ENCODE results near the gene SCTR.

The SCTR gene

GRCh38 chr2:119473621-119474370 lies 50.5 kb downstream of the SCTR start:
- no peak overlapping the region for H3K27ac ChIP-seq (ENCODE audit: low read length, poor library complexity, severe bottlenecking)
- no peak overlapping the region for H3K4ac ChIP-seq (ENCODE audit: low read depth in 1 of 2, low read length in 2 of 2)
- H3K9ac ChIP-seq (ENCODE audit: low read length): no peak overlapping the region
- no peak overlapping the region for H3K23ac ChIP-seq (ENCODE audit: low read length in 2 of 2)
- H3K27me3 ChIP-seq (ENCODE audit: control insufficient read depth in 1 of 2, insufficient read depth in 1 of 2, low read length in 2 of 2): peaks cover 0 to 44% of the 10 kb centered on the region in 2 experiments
- 85% methylated on average over 16 of the region's 16 CpGs for WGBS
- H2AK5ac ChIP-seq (ENCODE audit: low read length, severe bottlenecking): no peak overlapping the region
- no peak overlapping the region for H2BK5ac ChIP-seq (ENCODE audit: low read depth, low read length, poor library complexity, severe bottlenecking)
- H3K4me1 ChIP-seq (ENCODE audit: control insufficient read depth, insufficient read depth, low read depth, low read length): peaks cover 21% of the 10 kb centered on the region
- H2BK120ac ChIP-seq (ENCODE audit: low read depth, low read length): no peak overlapping the region
- no peak overlapping the region for H2BK15ac ChIP-seq (ENCODE audit: low read depth, poor library complexity, severe bottlenecking)
- no peak overlapping the region for H3K4me3 ChIP-seq (ENCODE audit: insufficient read depth in 1 of 2, low read depth in 1 of 2, low read length in 2 of 2)
- no peaks in the 10 kb centered on the region for H3K79me1 ChIP-seq (replicated peaks; ENCODE audit: low read length, poor library complexity, severe bottlenecking)
- H3K14ac ChIP-seq (ENCODE audit: low read length in 2 of 2): no peak overlapping the region
- H2BK12ac ChIP-seq (ENCODE audit: low read length in 2 of 2): no peak overlapping the region
- no peak overlapping the region for H3K4me2 ChIP-seq (ENCODE audit: low read length, poor library complexity, severe bottlenecking)
- no peak overlapping the region for H3K18ac ChIP-seq (ENCODE audit: low read depth in 1 of 2, low read length in 2 of 2)
- DNase-seq: no peak
- no peaks in the 10 kb centered on the region for H3K9me3 ChIP-seq (ENCODE audit: control insufficient read depth, low read length)
- H4K8ac ChIP-seq (ENCODE audit: low read length): no peak overlapping the region
- H3K36me3 ChIP-seq (ENCODE audit: control insufficient read depth in 1 of 2, insufficient read depth in 2 of 2, low read depth in 1 of 2, low read length in 2 of 2): no peaks in the 10 kb centered on the region
- no peak overlapping the region for H2AFZ ChIP-seq (ENCODE audit: low read depth, low read length)
- H4K91ac ChIP-seq (ENCODE audit: low read length): no peak overlapping the region

DNA sequence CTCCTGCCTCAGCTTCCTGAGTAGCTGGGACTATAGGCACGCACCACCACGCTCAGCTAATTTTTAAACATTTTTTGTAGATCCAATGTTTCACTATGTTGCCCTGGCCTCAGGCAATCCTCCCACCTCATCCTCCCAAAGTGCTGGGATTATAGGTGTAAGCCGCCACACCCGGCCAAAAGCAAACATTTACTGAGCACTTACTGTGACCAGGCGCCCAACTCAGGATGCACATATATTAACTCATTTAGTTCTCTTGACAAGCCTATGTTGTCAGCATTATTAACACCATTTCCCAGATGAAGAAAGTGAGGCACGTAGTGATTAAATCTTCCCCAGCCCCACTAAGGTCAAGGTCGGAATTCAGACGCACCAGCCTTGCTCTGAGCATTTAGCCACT lies 51.5 kb downstream of the SCTR start:
- no peaks in the 10 kb centered on the region for H3K79me1 ChIP-seq (replicated peaks; ENCODE audit: low read length, poor library complexity, severe bottlenecking)
- H3K9me3 ChIP-seq (ENCODE audit: control insufficient read depth, low read length): no peaks in the 10 kb centered on the region
- WGBS: 90% methylated on average over 8 of the region's 8 CpGs
- no peak overlapping the region for H2BK120ac ChIP-seq (ENCODE audit: low read depth, low read length)
- H2AK5ac ChIP-seq (ENCODE audit: low read length, severe bottlenecking): no peak overlapping the region
- H3K36me3 ChIP-seq (ENCODE audit: control insufficient read depth in 1 of 2, insufficient read depth in 2 of 2, low read depth in 1 of 2, low read length in 2 of 2): no peaks in the 10 kb centered on the region
- no peak overlapping the region for H3K9ac ChIP-seq (ENCODE audit: low read length)
- H3K23ac ChIP-seq (ENCODE audit: low read length in 2 of 2): no peak overlapping the region
- H3K4me2 ChIP-seq (ENCODE audit: low read length, poor library complexity, severe bottlenecking): no peak overlapping the region
- no peak overlapping the region for H4K8ac ChIP-seq (ENCODE audit: low read length)
- H3K27me3 ChIP-seq (ENCODE audit: control insufficient read depth in 1 of 2, insufficient read depth in 1 of 2, low read length in 2 of 2): peaks cover 0 to 35% of the 10 kb centered on the region in 2 experiments
- no peak overlapping the region for H3K18ac ChIP-seq (ENCODE audit: low read depth in 1 of 2, low read length in 2 of 2)
- H3K4ac ChIP-seq (ENCODE audit: low read depth in 1 of 2, low read length in 2 of 2): no peak overlapping the region
- no peak overlapping the region for H2BK15ac ChIP-seq (ENCODE audit: low read depth, poor library complexity, severe bottlenecking)
- peaks cover 16% of the 10 kb centered on the region for H3K4me1 ChIP-seq (ENCODE audit: control insufficient read depth, insufficient read depth, low read depth, low read length)
- no peak overlapping the region for H2BK5ac ChIP-seq (ENCODE audit: low read depth, low read length, poor library complexity, severe bottlenecking)
- no peak overlapping the region for H2AFZ ChIP-seq (ENCODE audit: low read depth, low read length)
- DNase-seq: no peak
- no peak overlapping the region for H3K4me3 ChIP-seq (ENCODE audit: insufficient read depth in 1 of 2, low read depth in 1 of 2, low read length in 2 of 2)
- no peak overlapping the region for H3K14ac ChIP-seq (ENCODE audit: low read length in 2 of 2)
- H4K91ac ChIP-seq (ENCODE audit: low read length): no peak overlapping the region
- H3K27ac ChIP-seq (ENCODE audit: low read length, poor library complexity, severe bottlenecking): no peak overlapping the region
- no peak overlapping the region for H2BK12ac ChIP-seq (ENCODE audit: low read length in 2 of 2)

DNA sequence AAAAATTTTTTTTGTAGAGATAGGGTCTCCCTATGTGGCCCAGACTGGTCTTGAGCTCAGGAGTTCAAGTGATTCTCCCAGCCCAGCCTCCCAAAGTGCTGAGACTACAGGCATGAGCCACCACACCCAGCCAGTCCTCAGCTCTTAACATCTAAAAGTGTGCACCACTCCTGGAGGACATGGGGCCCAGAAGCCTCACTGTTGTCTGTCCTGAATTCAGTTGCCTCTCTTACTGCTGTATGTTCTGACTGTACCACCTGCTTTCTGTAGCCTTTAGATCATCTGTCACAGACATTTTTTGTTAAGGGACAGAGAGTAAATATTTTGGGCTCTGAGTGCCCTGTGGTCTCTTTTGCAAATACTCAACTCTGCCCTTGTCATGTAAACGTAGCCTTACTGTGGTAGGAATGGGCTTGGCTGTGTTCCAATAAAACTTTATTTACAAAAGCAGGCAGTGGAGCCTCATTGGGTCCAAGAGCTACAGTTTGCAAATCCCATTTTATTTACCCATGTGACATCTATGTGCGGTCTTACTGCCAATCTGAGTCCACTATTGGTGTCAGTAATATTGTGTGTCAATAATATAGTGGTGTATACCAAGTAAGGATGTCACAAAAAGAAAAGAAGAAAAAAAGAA lies 54.5 kb downstream of the SCTR start:
- no peak overlapping the region for H2AFZ ChIP-seq (ENCODE audit: low read depth, low read length)
- H3K9me3 ChIP-seq (ENCODE audit: control insufficient read depth, low read length): no peaks in the 10 kb centered on the region
- H3K9ac ChIP-seq (ENCODE audit: low read length): no peak overlapping the region
- H3K18ac ChIP-seq (ENCODE audit: low read depth in 1 of 2, low read length in 2 of 2): no peak overlapping the region
- H3K4ac ChIP-seq (ENCODE audit: low read depth in 1 of 2, low read length in 2 of 2): no peak overlapping the region
- H3K27me3 ChIP-seq (ENCODE audit: control insufficient read depth in 1 of 2, insufficient read depth in 1 of 2, low read length in 2 of 2): peaks cover 0 to 21% of the 10 kb centered on the region in 2 experiments
- H3K4me2 ChIP-seq (ENCODE audit: low read length, poor library complexity, severe bottlenecking): no peak overlapping the region
- H4K91ac ChIP-seq (ENCODE audit: low read length): no peak overlapping the region
- H2AK5ac ChIP-seq (ENCODE audit: low read length, severe bottlenecking): no peak overlapping the region
- no peaks in the 10 kb centered on the region for H3K79me1 ChIP-seq (replicated peaks; ENCODE audit: low read length, poor library complexity, severe bottlenecking)
- DNase-seq: no peak
- H4K8ac ChIP-seq (ENCODE audit: low read length): no peak overlapping the region
- H3K27ac ChIP-seq (ENCODE audit: low read length, poor library complexity, severe bottlenecking): no peak overlapping the region
- no peak overlapping the region for H2BK12ac ChIP-seq (ENCODE audit: low read length in 2 of 2)
- H3K23ac ChIP-seq (ENCODE audit: low read length in 2 of 2): no peak overlapping the region
- WGBS: 25% methylated on average over 1 of the region's 2 CpGs
- H2BK120ac ChIP-seq (ENCODE audit: low read depth, low read length): no peak overlapping the region
- peaks cover 4% of the 10 kb centered on the region for H3K4me1 ChIP-seq (ENCODE audit: control insufficient read depth, insufficient read depth, low read depth, low read length)
- H2BK15ac ChIP-seq (ENCODE audit: low read depth, poor library complexity, severe bottlenecking): no peak overlapping the region
- no peak overlapping the region for H3K14ac ChIP-seq (ENCODE audit: low read length in 2 of 2)
- H3K36me3 ChIP-seq (ENCODE audit: control insufficient read depth in 1 of 2, insufficient read depth in 2 of 2, low read depth in 1 of 2, low read length in 2 of 2): no peaks in the 10 kb centered on the region
- H2BK5ac ChIP-seq (ENCODE audit: low read depth, low read length, poor library complexity, severe bottlenecking): no peak overlapping the region
- H3K4me3 ChIP-seq (ENCODE audit: insufficient read depth in 1 of 2, low read depth in 1 of 2, low read length in 2 of 2): no peak overlapping the region

DNA sequence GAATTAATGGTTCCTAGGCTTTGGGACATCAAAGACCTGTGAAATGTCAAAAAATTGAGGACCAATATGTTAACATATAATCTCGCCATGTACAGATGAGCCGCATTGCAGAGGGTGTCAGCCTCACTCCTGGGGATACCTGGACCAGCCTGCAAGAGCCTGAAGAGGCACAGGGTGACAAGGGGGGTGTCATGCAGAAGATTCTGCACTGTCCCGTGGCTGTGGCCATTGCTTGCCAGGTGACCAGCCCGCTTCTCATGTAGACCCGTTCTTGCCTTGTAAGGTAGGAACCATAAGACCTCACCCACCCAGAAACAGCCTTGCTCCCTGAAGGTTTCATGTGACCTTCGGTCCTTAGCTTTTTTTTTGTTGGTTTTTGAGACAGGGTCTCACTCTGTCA lies 55.2 kb downstream of the SCTR start:
- Histone ChIP-seq H3K27me3 (ENCODE audit: control insufficient read depth in 1 of 2, insufficient read depth in 1 of 2, low read length in 2 of 2) (peaks cover 0 to 15% of the 10 kb centered on the region in 2 experiments), H2BK15ac (ENCODE audit: low read depth, poor library complexity, severe bottlenecking) (no peak overlapping the region), H3K14ac (ENCODE audit: low read length in 2 of 2) (peak overlapping the region in 1 of 2 experiments; percentile 79), H3K9ac (ENCODE audit: low read length) (no peak overlapping the region), H2AK5ac (ENCODE audit: low read length, severe bottlenecking) (peak overlapping the region; percentile 53), H3K27ac (ENCODE audit: low read length, poor library complexity, severe bottlenecking) (no peak overlapping the region), H3K18ac (ENCODE audit: low read depth in 1 of 2, low read length in 2 of 2) (no peak overlapping the region), H2AFZ (ENCODE audit: low read depth, low read length) (no peak overlapping the region), H2BK12ac (ENCODE audit: low read length in 2 of 2) (no peak overlapping the region), H3K9me3 (ENCODE audit: control insufficient read depth, low read length) (no peaks in the 10 kb centered on the region), H3K4me1 (ENCODE audit: control insufficient read depth, insufficient read depth, low read depth, low read length) (peaks cover 4% of the 10 kb centered on the region), H4K8ac (ENCODE audit: low read length) (no peak overlapping the region), H4K91ac (ENCODE audit: low read length) (no peak overlapping the region), H3K4me2 (ENCODE audit: low read length, poor library complexity, severe bottlenecking) (no peak overlapping the region), H3K4me3 (ENCODE audit: insufficient read depth in 1 of 2, low read depth in 1 of 2, low read length in 2 of 2) (no peak overlapping the region), H3K36me3 (ENCODE audit: control insufficient read depth in 1 of 2, insufficient read depth in 2 of 2, low read depth in 1 of 2, low read length in 2 of 2) (no peaks in the 10 kb centered on the region), H3K23ac (ENCODE audit: low read length in 2 of 2) (no peak overlapping the region), H2BK5ac (ENCODE audit: low read depth, low read length, poor library complexity, severe bottlenecking) (no peak overlapping the region), H2BK120ac (ENCODE audit: low read depth, low read length) (no peak overlapping the region), H3K4ac (ENCODE audit: low read depth in 1 of 2, low read length in 2 of 2) (no peak overlapping the region), H3K79me1 (replicated peaks; ENCODE audit: low read length, poor library complexity, severe bottlenecking) (no peaks in the 10 kb centered on the region)
- no peak for DNase-seq
- 79% methylated on average over 6 of the region's 6 CpGs for WGBS

Data from mesenchymal stem cell (in vitro differentiated cells and primary cell).